CD4-positive, alpha-beta T cell treated with Interleukin-15 for 1 hour (primary cell): ENCODE results near the gene SLC30A5.
"Not testable (repeated sequence)": the region's sequence is repeated elsewhere in the genome, so short reads cannot be mapped to it uniquely, and the experiment has no call there.

Source experiments
- DNase-seq: peaks from one replicate; pipeline ENCODE4 v3.0.0-alpha.2; 2020

SLC30A5 gene

GRCh38 chr5:69105996-69106906, 12.4 kb downstream of the SLC30A5 start:
- DNase-seq: no peak

GRCh38 chr5:69108367-69108766, 14.6 kb downstream of the SLC30A5 start:
- not testable (repeated sequence) for DNase-seq

- no peak for DNase-seq
Measured at GRCh38 chr5:69113851-69114250, 20.0 kb downstream of the SLC30A5 start.

GRCh38 chr5:69115526-69115925, 21.7 kb downstream of the SLC30A5 start:
- DNase-seq: no peak

- no peak for DNase-seq
Measured at GRCh38 chr5:69129413-69129812, 35.6 kb downstream of the SLC30A5 start.

GRCh38 chr5:69130241-69130640, 36.4 kb downstream of the SLC30A5 start:
- no peak for DNase-seq

GRCh38 chr5:69131304-69131703, 37.5 kb downstream of the SLC30A5 start:
- no peak for DNase-seq

- DNase-seq: no peak
Measured at GRCh38 chr5:69134126-69134525, 40.3 kb downstream of the SLC30A5 start.

GRCh38 chr5:69136293-69136692, 42.5 kb downstream of the SLC30A5 start:
- no peak for DNase-seq

GRCh38 chr5:69137208-69137607, 43.4 kb downstream of the SLC30A5 start:
- DNase-seq: not testable (repeated sequence)

- DNase-seq: no peak
Measured at GRCh38 chr5:69137807-69138206, 44.0 kb downstream of the SLC30A5 start.

- no peak for DNase-seq
Measured at GRCh38 chr5:69138766-69139165, 45.0 kb downstream of the SLC30A5 start.

GRCh38 chr5:69140239-69140638, 46.4 kb downstream of the SLC30A5 start:
- not testable (repeated sequence) for DNase-seq

- DNase-seq: no peak
Measured at GRCh38 chr5:69140827-69141226, 47.0 kb downstream of the SLC30A5 start.

GRCh38 chr5:69148576-69148975, 54.8 kb downstream of the SLC30A5 start:
- DNase-seq: not testable (repeated sequence)

- DNase-seq: no peak
Measured at GRCh38 chr5:69148981-69149675, 55.3 kb downstream of the SLC30A5 start.

GRCh38 chr5:69149676-69150010, 55.8 kb downstream of the SLC30A5 start:
- no peak for DNase-seq

GRCh38 chr5:69152731-69153130, 58.9 kb downstream of the SLC30A5 start:
- no peak for DNase-seq

GRCh38 chr5:69156456-69156855, 62.6 kb downstream of the SLC30A5 start:
- DNase-seq: no peak

GRCh38 chr5:69158039-69158438, 64.2 kb downstream of the SLC30A5 start:
- DNase-seq: no peak

GRCh38 chr5:69160651-69161050, 66.8 kb downstream of the SLC30A5 start:
- DNase-seq: no peak

- peak; percentile 97 for DNase-seq
Measured at GRCh38 chr5:69166686-69167492, 73.1 kb downstream of the SLC30A5 start, which contains the start of gene CCNB1. TSS of gene CCNB1 (plus strand) at chr5:69167150. CDS start at chr5:69167263, 113 bp downstream.

- DNase-seq: no peak
Measured at GRCh38 chr5:69167493-69167855, 73.7 kb downstream of the SLC30A5 start.
